GM12892 (cell line): Measurements from ENCODE around the gene ANKRD55. TPM values are rescaled to one million over a fixed set of nuclear protein-coding genes. Genes with fewer than 3 reads are reported as not detected.
A peak's percentile ranks its signal among the peaks of the same experiment; 100 is the strongest.

Source experiments
- DNase-seq: peaks from one replicate; pipeline ENCODE4 v3.0.0; 2011; ENCODE audit not compliant: insufficient read length
- FAIRE-seq: peaks from 2 replicates; lab custom pipeline; 2011; peaks lifted over from hg19 to GRCh38; lab: Jason Lieb, UNC
- POLR2A ChIP-seq: IDR thresholded peaks from 2 replicates; pipeline ENCODE4 v1.6.1; 2011; ENCODE audit warnings: low read depth, low read length, control low read depth
- POLR2AphosphoS5 ChIP-seq: IDR thresholded peaks from 2 replicates; pipeline ENCODE4 v1.6.1; 2011; ENCODE audit warnings: low read depth, low read length, control low read depth
- TAF1 ChIP-seq: IDR thresholded peaks from 2 replicates; pipeline ENCODE4 v1.6.1; 2011; ENCODE audit warnings: low read depth, mild to moderate bottlenecking, control low read depth, low read length, borderline replicate concordance
- polyA plus RNA-seq: library from polyadenylated mRNA; unstranded; fragments of >200 nt; gene quantifications from one replicate; pipeline ENCODE4 v1.2.1, GENCODE V29; 2012; ENCODE audit warnings: missing spikeins, inconsistent platforms; ENCODE audit not compliant: missing spikeins

ANKRD55 gene
- polyA plus RNA-seq: not detected

- DNase-seq (no peak), FAIRE-seq (no peak)
- TF ChIP-seq POLR2A (no peak), TAF1 (no peak), POLR2AphosphoS5 (no peak)
These were observed at the start of gene ANKRD55 for GRCh38 chr5:56233230-56233629. Gene ANKRD55 (minus strand): TSS chr5:56233330. CDS start chr5:56232913, 417 bp downstream.

GRCh38 chr5:56282216-56282615, 49.1 kb upstream of the ANKRD55 start:
- FAIRE-seq (no peak), DNase-seq (no peak)
- TF ChIP-seq TAF1 (no peak), POLR2AphosphoS5 (no peak), POLR2A (no peak)

- no peak for TF ChIP-seq POLR2AphosphoS5
- TF ChIP-seq POLR2A: no peak
- no peak for TF ChIP-seq TAF1
- FAIRE-seq: no peak
- DNase-seq: no peak
These were observed 48.5 kb upstream of the ANKRD55 start for GRCh38 chr5:56281489-56282165.

GRCh38 chr5:56279979-56280378, 46.8 kb upstream of the ANKRD55 start:
- DNase-seq: no peak
- no peak for FAIRE-seq

GRCh38 chr5:56279291-56279690, 46.2 kb upstream of the ANKRD55 start:
- DNase-seq (no peak), FAIRE-seq (no peak)
- TF ChIP-seq TAF1 (no peak), POLR2A (no peak), POLR2AphosphoS5 (no peak)

More at GRCh38 chr5:56279979-56280378, 46.8 kb upstream of the ANKRD55 start:
- TF ChIP-seq TAF1 (no peak), POLR2AphosphoS5 (no peak), POLR2A (no peak)

- TF ChIP-seq TAF1 (no peak), POLR2AphosphoS5 (no peak), POLR2A (no peak)
- no peak for FAIRE-seq
- no peak for DNase-seq
These were observed 45.2 kb upstream of the ANKRD55 start for GRCh38 chr5:56278335-56278753.

- FAIRE-seq (no peak), DNase-seq (no peak)
- TF ChIP-seq POLR2AphosphoS5: no peak
- no peak for TF ChIP-seq TAF1
- no peak for TF ChIP-seq POLR2A
These were observed 44.4 kb upstream of the ANKRD55 start for GRCh38 chr5:56277573-56277972.

GRCh38 chr5:56273376-56273955, 40.3 kb upstream of the ANKRD55 start:
- FAIRE-seq: no peak
- DNase-seq: no peak
- no peak for TF ChIP-seq POLR2AphosphoS5
- no peak for TF ChIP-seq TAF1
- TF ChIP-seq POLR2A: no peak

- TF ChIP-seq POLR2AphosphoS5: no peak
- TF ChIP-seq TAF1: no peak
- TF ChIP-seq POLR2A: no peak
- FAIRE-seq: no peak
- no peak for DNase-seq
These were observed 39.6 kb upstream of the ANKRD55 start for GRCh38 chr5:56272765-56273164.

- FAIRE-seq (peak; percentile 94), DNase-seq (peak; percentile 27)
- no peak for TF ChIP-seq TAF1
- no peak for TF ChIP-seq POLR2A
- TF ChIP-seq POLR2AphosphoS5: no peak
These were observed 37.6 kb upstream of the ANKRD55 start for GRCh38 chr5:56270568-56271392.

- DNase-seq: no peak
- TF ChIP-seq TAF1 (no peak), POLR2A (no peak), POLR2AphosphoS5 (no peak)
- no peak for FAIRE-seq
These were observed 36.9 kb upstream of the ANKRD55 start for GRCh38 chr5:56270058-56270457.
